Mesenchymal stem cell (in vitro differentiated cells and primary cell): ENCODE data around the gene FLT3LG.
"Not testable (repeated sequence)": the region's sequence is repeated elsewhere in the genome, so short reads cannot be mapped to it uniquely, and the experiment has no call there.

Experiments
- DNase-seq: peaks from one replicate; pipeline ENCODE4 v3.0.0-alpha.2; 2013
- H2AFZ ChIP-seq: one replicate; pipeline ENCODE4 v1.6.1; 2013; ENCODE audit warnings: low read depth, mild to moderate bottlenecking, control low read depth, inconsistent platforms, low read length, moderate library complexity
- H2AK5ac ChIP-seq: 2 replicates; pipeline ENCODE4 v1.6.1; 2013; ENCODE audit warnings: low read length, moderate library complexity, mild to moderate bottlenecking, inconsistent platforms; ENCODE audit not compliant: severe bottlenecking
- H2BK120ac ChIP-seq: one replicate; pipeline ENCODE4 v1.6.1; 2013; ENCODE audit warnings: low read depth, mild to moderate bottlenecking, inconsistent platforms, low read length, moderate library complexity
- H2BK12ac ChIP-seq, 2 experiments: one replicate each; pipeline ENCODE4 v1.6.1; 2013; ENCODE audit warnings: inconsistent platforms in 2 of 2, low read length in 2 of 2, mild to moderate bottlenecking in 2 of 2, moderate library complexity in 2 of 2, control low read depth in 1 of 2
- H2BK15ac ChIP-seq: one replicate; pipeline ENCODE4 v1.6.1; 2013; ENCODE audit warnings: mild to moderate bottlenecking, low read depth, inconsistent platforms; ENCODE audit not compliant: poor library complexity, severe bottlenecking
- H2BK5ac ChIP-seq: 2 replicates; pipeline ENCODE4 v1.6.1; 2013; ENCODE audit warnings: low read depth, mild to moderate bottlenecking, low read length, control low read depth, inconsistent platforms; ENCODE audit not compliant: poor library complexity, severe bottlenecking
- H3K14ac ChIP-seq, 2 experiments: one replicate each; pipeline ENCODE4 v1.6.1; 2013; ENCODE audit warnings: inconsistent platforms in 2 of 2, low read length in 2 of 2, control low read depth in 1 of 2, mild to moderate bottlenecking in 1 of 2, moderate library complexity in 1 of 2
- H3K18ac ChIP-seq, 2 experiments: one replicate each; pipeline ENCODE4 v1.6.1; 2013; ENCODE audit warnings: inconsistent platforms in 2 of 2, low read length in 2 of 2, control low read depth in 1 of 2, low read depth in 1 of 2, mild to moderate bottlenecking in 1 of 2
- H3K23ac ChIP-seq, 2 experiments: one replicate each; pipeline ENCODE4 v1.6.1; 2013; ENCODE audit warnings: inconsistent platforms in 2 of 2, low read length in 2 of 2, mild to moderate bottlenecking in 2 of 2, moderate library complexity in 2 of 2, control low read depth in 1 of 2
- H3K27ac ChIP-seq: 2 replicates; pipeline ENCODE4 v1.5.1; 2013; ENCODE audit warnings: mild to moderate bottlenecking, moderate library complexity, low read length, control low read depth, inconsistent platforms; ENCODE audit not compliant: poor library complexity, severe bottlenecking
- H3K27me3 ChIP-seq, 2 experiments: 2 replicates each; pipeline versions ENCODE4 v1.6.1 to v1.7.0; 2013; ENCODE audit warnings: low read length in 2 of 2, mild to moderate bottlenecking in 2 of 2, moderate library complexity in 2 of 2, control low read depth in 1 of 2, inconsistent platforms in 1 of 2; ENCODE audit not compliant: control insufficient read depth in 1 of 2, insufficient read depth in 1 of 2
- H3K36me3 ChIP-seq, 2 experiments: 2 replicates each; pipeline versions ENCODE4 v1.6.1 to v1.7.0; 2013; ENCODE audit warnings: low read length in 2 of 2, control low read depth in 1 of 2, inconsistent platforms in 1 of 2, low read depth in 1 of 2, mild to moderate bottlenecking in 1 of 2; ENCODE audit not compliant: insufficient read depth in 2 of 2, control insufficient read depth in 1 of 2
- H3K4ac ChIP-seq, 2 experiments: one replicate each; pipeline ENCODE4 v1.6.1; 2013; ENCODE audit warnings: inconsistent platforms in 2 of 2, low read length in 2 of 2, mild to moderate bottlenecking in 2 of 2, moderate library complexity in 2 of 2, control low read depth in 1 of 2, low read depth in 1 of 2
- H3K4me1 ChIP-seq: 2 replicates; pipeline ENCODE4 v1.6.1; 2013; ENCODE audit warnings: low read depth, low read length, control low read depth; ENCODE audit not compliant: control insufficient read depth, insufficient read depth
- H3K4me2 ChIP-seq: 2 replicates; pipeline ENCODE4 v1.6.1; 2013; ENCODE audit warnings: low read length, mild to moderate bottlenecking, inconsistent platforms; ENCODE audit not compliant: poor library complexity, severe bottlenecking
- H3K4me3 ChIP-seq, 2 experiments: 2 replicates each; pipeline versions ENCODE4 v1.5.1 to v1.7.0; 2013; ENCODE audit warnings: low read length in 2 of 2, mild to moderate bottlenecking in 2 of 2, control low read depth in 1 of 2, low read depth in 1 of 2; ENCODE audit not compliant: insufficient read depth in 1 of 2
- H3K79me1 ChIP-seq: replicated peaks from 2 replicates; pipeline ENCODE4 v1.6.1; 2013; ENCODE audit warnings: mild to moderate bottlenecking, control low read depth, low read length, inconsistent platforms; ENCODE audit not compliant: poor library complexity, severe bottlenecking
- H3K9ac ChIP-seq: 2 replicates; pipeline ENCODE4 v1.7.0; 2013; ENCODE audit warnings: mild to moderate bottlenecking, low read length, moderate library complexity
- H3K9me3 ChIP-seq: 2 replicates; pipeline ENCODE4 v1.7.0; 2013; ENCODE audit warnings: mild to moderate bottlenecking, low read length; ENCODE audit not compliant: control insufficient read depth
- H4K8ac ChIP-seq: one replicate; pipeline ENCODE4 v1.6.1; 2013; ENCODE audit warnings: inconsistent platforms, mild to moderate bottlenecking, low read length, moderate library complexity
- H4K91ac ChIP-seq: one replicate; pipeline ENCODE4 v1.6.1; 2013; ENCODE audit warnings: mild to moderate bottlenecking, low read length, inconsistent platforms
- WGBS: methylation state at CpG from one replicate; pipeline ENCODE4 v1.1.7; 2013; ENCODE audit warnings: mixed read lengths; 5-methylcytosine and 5-hydroxymethylcytosine counted together

FLT3LG gene

GRCh38 chr19:49442354-49442753 is 31.7 kb upstream of the FLT3LG start:
- Histone ChIP-seq H2BK15ac (no peak overlapping the region), H3K4me1 (peaks cover 11% of the 10 kb centered on the region), H3K23ac (no peak overlapping the region), H2BK12ac (no peak overlapping the region), H4K91ac (no peak overlapping the region), H3K4ac (no peak overlapping the region), H3K4me3 (no peak overlapping the region), H3K79me1 (no peaks in the 10 kb centered on the region), H2AFZ (no peak overlapping the region), H3K4me2 (no peak overlapping the region), H3K27me3 (peaks cover 49 to 51% of the 10 kb centered on the region in 2 experiments), H2AK5ac (no peak overlapping the region), H2BK120ac (no peak overlapping the region), H3K27ac (no peak overlapping the region), H3K14ac (no peak overlapping the region), H3K9ac (no peak overlapping the region), H3K36me3 (peaks cover 2 to 16% of the 10 kb centered on the region in 2 experiments), H3K9me3 (no peaks in the 10 kb centered on the region), H4K8ac (no peak overlapping the region), H2BK5ac (no peak overlapping the region), H3K18ac (no peak overlapping the region)
- WGBS = 11% methylated on average over 11 of the region's 11 CpGs
- no peak for DNase-seq

GRCh38 chr19:49442771-49443365 is 31.1 kb upstream of the FLT3LG start:
- Histone ChIP-seq H3K27ac (no peak overlapping the region), H4K91ac (peak overlapping the region; percentile 62), H2AFZ (peak overlapping the region; percentile 75), H3K4me1 (peaks cover 13% of the 10 kb centered on the region), H3K4ac (no peak overlapping the region), H2AK5ac (no peak overlapping the region), H4K8ac (peak overlapping the region; percentile 67), H3K9me3 (no peaks in the 10 kb centered on the region), H2BK12ac (no peak overlapping the region), H2BK15ac (no peak overlapping the region), H3K18ac (peak overlapping the region in 1 of 2 experiments; percentile 75), H3K36me3 (peaks cover 2 to 21% of the 10 kb centered on the region in 2 experiments), H3K27me3 (peaks cover 44 to 45% of the 10 kb centered on the region in 2 experiments), H2BK5ac (no peak overlapping the region), H3K14ac (no peak overlapping the region), H3K79me1 (peaks cover under 1% of the 10 kb centered on the region), H3K9ac (peak overlapping the region; percentile 74), H3K23ac (no peak overlapping the region), H2BK120ac (peak overlapping the region; percentile 24), H3K4me2 (peak overlapping the region; percentile 92), H3K4me3 (peak overlapping the region; percentile 59 to 80)
- peak; percentile 92 for DNase-seq
- under 1% methylated on average over 41 of the region's 43 CpGs for WGBS

- peak overlapping the region; percentile 59 to 80 for H3K4me3 ChIP-seq
- peaks cover 37 to 39% of the 10 kb centered on the region in 2 experiments for H3K27me3 ChIP-seq
- peak overlapping the region; percentile 24 for H2BK120ac ChIP-seq
- H3K79me1 ChIP-seq = peaks cover 7% of the 10 kb centered on the region
- peak overlapping the region; percentile 75 for H2AFZ ChIP-seq
- H3K23ac ChIP-seq = no peak overlapping the region
- H3K27ac ChIP-seq = no peak overlapping the region
- H3K9ac ChIP-seq = peak overlapping the region; percentile 74
- no peaks in the 10 kb centered on the region for H3K9me3 ChIP-seq
- peak overlapping the region in 1 of 2 experiments; percentile 10 for H2BK12ac ChIP-seq
- H2BK5ac ChIP-seq = no peak overlapping the region
- peak overlapping the region; percentile 62 for H4K91ac ChIP-seq
- no peak overlapping the region for H2AK5ac ChIP-seq
- no peak overlapping the region for H2BK15ac ChIP-seq
- peak overlapping the region in 1 of 2 experiments; percentile 75 for H3K18ac ChIP-seq
- H3K4me2 ChIP-seq = peak overlapping the region; percentile 92
- peaks cover 13% of the 10 kb centered on the region for H3K4me1 ChIP-seq
- H3K36me3 ChIP-seq = peaks cover 3 to 28% of the 10 kb centered on the region in 2 experiments
- H3K4ac ChIP-seq = no peak overlapping the region
- DNase-seq = peak; percentile 95
- no peak overlapping the region for H3K14ac ChIP-seq
- 0% methylated on average over 32 of the region's 47 CpGs for WGBS
- H4K8ac ChIP-seq = peak overlapping the region; percentile 67
These were observed 30.5 kb upstream of the FLT3LG start for GRCh38 chr19:49443366-49444099.

GRCh38 chr19:49444100-49444700 is 29.8 kb upstream of the FLT3LG start:
- not testable (repeated sequence) for H2BK12ac ChIP-seq, H3K27ac ChIP-seq, H2BK5ac ChIP-seq, H3K4me2 ChIP-seq, H2BK120ac ChIP-seq, H2AK5ac ChIP-seq, H4K91ac ChIP-seq, H3K9me3 ChIP-seq, H3K14ac ChIP-seq, H3K9ac ChIP-seq, H2BK15ac ChIP-seq, H2AFZ ChIP-seq, H3K4me3 ChIP-seq, H3K18ac ChIP-seq, H3K23ac ChIP-seq, DNase-seq, H4K8ac ChIP-seq, H3K4ac ChIP-seq
- Histone ChIP-seq H3K4me1 (peaks cover 13% of the 10 kb centered on the region), H3K36me3 (peaks cover 8 to 34% of the 10 kb centered on the region in 2 experiments), H3K27me3 (peaks cover 31 to 32% of the 10 kb centered on the region in 2 experiments), H3K79me1 (peaks cover 11% of the 10 kb centered on the region)
- WGBS = 88% methylated on average over 5 of the region's 5 CpGs
